ENCODE data around the gene P2RY4.
"Not testable (repeated sequence)": the region's sequence is repeated elsewhere in the genome, so short reads cannot be mapped to it uniquely, and the experiment has no call there.

P2RY4 gene

DNA sequence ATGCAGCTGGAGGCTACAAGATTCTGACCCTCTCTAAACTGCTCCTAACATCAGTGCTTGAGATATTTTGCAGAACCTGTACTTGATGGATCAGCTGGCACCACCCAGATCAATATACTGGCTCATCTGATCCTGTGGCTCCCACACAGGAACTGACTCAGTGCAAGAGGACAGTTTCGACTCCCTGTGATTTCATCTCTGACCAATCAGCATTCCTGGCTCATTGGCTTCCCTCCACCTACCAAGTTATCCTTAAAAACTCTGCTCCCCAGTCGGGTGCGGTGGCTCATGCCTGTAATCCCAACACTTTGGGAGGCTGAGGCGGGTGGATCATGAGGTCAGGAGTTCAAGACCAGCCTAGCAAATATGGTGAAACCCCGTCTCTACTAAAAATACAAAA is 16.4 kb downstream of the P2RY4 start:
- not testable (repeated sequence) for DNase-seq (ENCODE audit: low spot score)

- no peak for DNase-seq (ENCODE audit: low spot score)
Observed at GRCh38 chrX:70241501-70241900, 18.5 kb downstream of the P2RY4 start.

DNA sequence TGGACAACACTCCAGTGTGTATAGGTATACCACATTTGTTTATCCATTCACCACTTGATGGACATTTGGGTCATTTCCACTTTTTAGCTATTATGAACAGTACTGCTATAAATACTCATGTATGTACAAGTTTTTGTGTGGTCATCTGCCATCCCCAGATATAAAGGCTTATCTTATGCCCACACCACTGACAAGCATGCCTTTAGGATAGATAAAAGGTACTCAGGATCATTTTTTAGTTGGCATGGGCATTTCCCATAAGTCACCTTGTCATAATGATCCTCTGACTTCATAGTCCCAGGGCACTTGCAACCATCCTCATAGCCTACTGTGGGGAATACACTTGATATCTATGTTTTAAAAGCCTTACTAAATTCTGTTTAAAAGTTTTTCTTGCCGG is 19.3 kb downstream of the P2RY4 start:
- DNase-seq (ENCODE audit: low spot score) = no peak

DNA sequence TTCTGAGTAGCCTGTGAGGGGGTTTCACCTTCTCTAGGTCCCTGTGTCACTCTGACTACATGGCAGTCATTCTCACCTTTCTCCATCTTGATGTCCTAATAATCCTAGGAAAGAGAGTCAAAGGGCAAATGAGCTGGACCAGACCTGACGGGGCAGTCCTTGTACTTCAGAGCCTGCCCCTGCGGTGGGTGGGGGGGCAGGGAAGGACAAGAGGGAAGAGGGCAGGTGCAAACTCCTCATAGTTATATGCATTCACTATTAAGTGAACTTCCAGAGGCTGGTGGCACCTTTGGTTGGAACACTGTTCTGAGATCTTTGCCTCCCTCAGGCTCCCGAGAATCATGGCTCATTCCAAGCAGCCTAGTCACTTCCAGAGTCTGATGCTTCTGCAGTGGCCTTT is 25.6 kb downstream of the P2RY4 start, which contains the start of gene AWAT1:
TSS of gene AWAT1 (plus strand) at position 301 of the 400 bp plus-strand sequence. CDS start at position 342, 41 bp downstream.
- DNase-seq (ENCODE audit: low spot score) = no peak

DNA sequence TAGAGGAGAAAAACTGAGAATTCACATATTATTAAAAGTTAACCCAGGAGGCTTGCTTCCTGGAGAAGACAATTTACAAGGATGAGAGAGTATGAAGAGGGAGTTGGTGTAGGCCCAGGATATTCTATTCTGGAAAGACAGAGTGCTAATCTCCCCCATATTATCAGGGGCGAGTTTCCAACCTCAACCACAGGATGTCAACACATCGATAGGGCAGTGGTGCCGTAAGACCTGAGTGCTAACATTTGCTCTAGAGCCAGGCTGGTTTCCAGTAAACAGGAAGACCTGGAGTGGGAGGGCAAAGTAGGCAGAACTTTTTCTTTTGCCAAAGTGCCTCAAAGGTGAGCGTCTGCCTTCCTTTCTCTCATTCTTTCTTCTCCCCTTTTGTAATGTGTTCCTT is 28.3 kb downstream of the P2RY4 start:
- DNase-seq (ENCODE audit: low spot score) = no peak

DNA sequence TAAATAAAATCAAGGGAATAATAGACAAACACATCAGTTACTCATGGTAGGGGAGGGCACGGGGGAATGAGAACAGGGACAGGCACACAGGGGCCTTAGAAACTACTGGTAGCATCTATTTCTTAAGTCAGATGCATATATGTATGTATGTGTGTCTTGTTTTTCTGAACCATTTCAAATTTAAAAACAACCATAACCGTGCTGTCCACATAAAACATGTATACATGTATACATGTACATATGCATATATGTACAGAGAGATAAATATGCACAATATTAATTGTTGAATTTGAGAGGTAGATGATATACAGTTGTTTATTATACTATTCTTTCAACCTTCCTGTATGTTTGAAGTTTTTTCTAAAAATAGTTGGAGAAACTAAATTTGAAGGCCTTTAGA is 33.3 kb downstream of the P2RY4 start:
- DNase-seq (ENCODE audit: low spot score) = no peak

- DNase-seq (ENCODE audit: low spot score) = no peak
Observed at GRCh38 chrX:70226048-70226447, 34.0 kb downstream of the P2RY4 start.

DNA sequence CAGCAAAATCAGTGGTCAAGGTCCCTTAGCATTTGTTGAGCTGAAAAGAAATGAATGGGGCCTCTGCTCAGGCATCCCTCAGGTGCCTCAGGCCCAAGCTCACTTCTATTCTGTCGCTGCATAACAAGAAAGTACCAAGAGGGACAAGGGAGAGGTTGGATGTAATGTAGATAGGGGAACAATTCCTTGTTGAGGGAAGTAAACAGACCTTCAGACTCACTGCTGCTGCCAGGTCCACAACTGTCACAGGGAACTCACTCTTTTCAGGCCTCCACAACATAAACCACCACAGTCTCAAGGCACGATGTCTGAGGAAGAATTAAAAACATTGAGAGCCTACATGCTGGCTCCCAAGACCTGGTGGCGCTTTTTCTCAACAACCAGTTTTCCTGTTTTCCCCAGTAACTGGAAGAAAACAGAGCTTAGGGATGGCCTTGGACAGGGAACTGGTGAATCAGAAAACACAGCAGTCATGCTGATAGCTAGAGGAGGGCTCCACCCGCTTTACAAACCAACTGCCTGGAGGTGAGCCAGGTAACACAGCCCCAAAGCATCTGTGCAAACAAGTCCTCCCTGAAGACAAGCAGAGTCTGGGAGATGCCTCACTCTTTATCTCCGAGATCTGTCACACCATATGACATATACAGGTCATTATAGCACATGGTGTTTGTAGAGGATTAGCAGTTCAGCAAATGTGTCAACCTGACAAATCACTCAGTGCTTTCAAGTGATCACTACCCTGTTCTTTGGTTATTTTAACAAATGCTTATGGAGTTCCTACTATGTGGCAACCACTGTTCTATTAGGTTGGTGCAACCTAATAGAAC is 39.9 kb downstream of the P2RY4 start:
- peak; percentile 14 for DNase-seq (ENCODE audit: low spot score)

DNA sequence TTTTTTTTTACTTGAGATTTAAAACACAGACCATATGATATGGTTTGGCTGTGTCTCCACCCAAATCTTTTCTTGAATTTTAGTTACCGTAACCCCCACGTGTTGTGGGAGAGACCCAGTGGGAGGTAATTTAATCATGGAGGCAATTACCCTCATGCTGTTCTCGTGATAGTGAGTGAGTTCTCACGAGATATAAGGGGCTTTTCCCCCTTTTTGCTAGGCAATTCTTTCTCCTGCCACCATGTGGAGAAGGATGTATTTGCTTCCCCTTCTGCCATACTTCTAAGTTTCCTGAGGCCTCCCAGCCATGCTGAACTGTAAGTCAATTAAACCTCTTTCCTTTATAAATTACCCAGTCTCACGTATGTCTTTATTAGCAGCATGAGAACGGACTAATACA is 50.4 kb downstream of the P2RY4 start:
- DNase-seq (ENCODE audit: low spot score) = not testable (repeated sequence)

- no peak for DNase-seq (ENCODE audit: low spot score)
Observed at GRCh38 chrX:70208479-70208878, 51.5 kb downstream of the P2RY4 start.

All from AG08395 (cell line).